Duodenal mucosa (tissue), 2 donors: ENCODE measurements around the gene TMPO.

Experiments
- H3K27ac ChIP-seq: one replicate; pipeline ENCODE4 v1.7.0; 2013; ENCODE audit warnings: low read depth, low read length
- H3K27me3 ChIP-seq, 2 donors: one replicate each; pipeline ENCODE4 v1.7.0; 2013; ENCODE audit warnings: low read length in 2 of 2, control low read depth in 1 of 2; ENCODE audit not compliant: insufficient read depth in 2 of 2, control insufficient read depth in 1 of 2
- H3K36me3 ChIP-seq, 2 donors: one replicate each; pipeline ENCODE4 v1.7.0; 2013; ENCODE audit warnings: low read length in 2 of 2, control low read depth in 1 of 2; ENCODE audit not compliant: insufficient read depth in 2 of 2, control insufficient read depth in 1 of 2
- H3K4me1 ChIP-seq, 2 donors: one replicate each; pipeline ENCODE4 v1.7.0; 2013; ENCODE audit warnings: low read length in 2 of 2, control low read depth in 1 of 2; ENCODE audit not compliant: insufficient read depth in 2 of 2, control insufficient read depth in 1 of 2
- H3K4me3 ChIP-seq, 2 donors: one replicate each; pipeline ENCODE4 v1.7.0; 2013; ENCODE audit warnings: low read length in 2 of 2, low read depth in 1 of 2
- H3K9ac ChIP-seq, 2 donors: one replicate each; pipeline ENCODE4 v1.7.0; 2013; ENCODE audit warnings: low read length in 2 of 2, low read depth in 1 of 2
- H3K9me3 ChIP-seq, 2 donors: one replicate each; pipeline ENCODE4 v1.7.0; 2013; ENCODE audit warnings: low read length in 2 of 2, control low read depth in 1 of 2; ENCODE audit not compliant: control insufficient read depth in 1 of 2

TMPO gene, protein sequence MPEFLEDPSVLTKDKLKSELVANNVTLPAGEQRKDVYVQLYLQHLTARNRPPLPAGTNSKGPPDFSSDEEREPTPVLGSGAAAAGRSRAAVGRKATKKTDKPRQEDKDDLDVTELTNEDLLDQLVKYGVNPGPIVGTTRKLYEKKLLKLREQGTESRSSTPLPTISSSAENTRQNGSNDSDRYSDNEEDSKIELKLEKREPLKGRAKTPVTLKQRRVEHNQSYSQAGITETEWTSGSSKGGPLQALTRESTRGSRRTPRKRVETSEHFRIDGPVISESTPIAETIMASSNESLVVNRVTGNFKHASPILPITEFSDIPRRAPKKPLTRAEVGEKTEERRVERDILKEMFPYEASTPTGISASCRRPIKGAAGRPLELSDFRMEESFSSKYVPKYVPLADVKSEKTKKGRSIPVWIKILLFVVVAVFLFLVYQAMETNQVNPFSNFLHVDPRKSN

DNA sequence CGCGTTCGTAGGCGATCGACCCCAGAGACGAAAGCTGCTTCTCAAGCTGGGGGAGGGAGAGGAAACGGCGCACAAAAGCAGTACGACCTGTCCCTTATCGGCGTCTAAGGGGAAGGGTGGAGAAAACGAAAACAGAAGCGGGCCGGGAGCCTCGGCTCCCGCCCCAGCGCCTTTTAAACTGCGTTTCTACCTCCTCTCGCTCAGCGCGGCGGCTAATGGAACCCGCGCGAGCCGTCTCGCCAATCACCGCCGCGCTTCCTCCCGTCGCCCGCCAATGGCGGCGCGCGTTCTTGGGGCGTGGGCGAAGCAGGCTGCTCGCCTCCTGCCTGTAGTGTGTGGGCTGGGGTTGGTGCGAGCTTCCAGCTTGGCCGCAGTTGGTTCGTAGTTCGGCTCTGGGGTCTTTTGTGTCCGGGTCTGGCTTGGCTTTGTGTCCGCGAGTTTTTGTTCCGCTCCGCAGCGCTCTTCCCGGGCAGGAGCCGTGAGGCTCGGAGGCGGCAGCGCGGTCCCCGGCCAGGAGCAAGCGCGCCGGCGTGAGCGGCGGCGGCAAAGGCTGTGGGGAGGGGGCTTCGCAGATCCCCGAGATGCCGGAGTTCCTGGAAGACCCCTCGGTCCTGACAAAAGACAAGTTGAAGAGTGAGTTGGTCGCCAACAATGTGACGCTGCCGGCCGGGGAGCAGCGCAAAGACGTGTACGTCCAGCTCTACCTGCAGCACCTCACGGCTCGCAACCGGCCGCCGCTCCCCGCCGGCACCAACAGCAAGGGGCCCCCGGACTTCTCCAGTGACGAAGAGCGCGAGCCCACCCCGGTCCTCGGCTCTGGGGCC is at the start of gene TMPO:
TSS of gene TMPO (plus strand) at position 304 of the 824 bp plus-strand sequence. CDS start at position 582, 278 bp downstream.
- H3K27me3 ChIP-seq = no peaks in the 10 kb centered on the region
- H3K9me3 ChIP-seq = no peaks in the 10 kb centered on the region
- peak within 1 kb of the TSS; percentile 77 to 93 for H3K4me3 ChIP-seq
- peak within 1 kb of the TSS; percentile 92 for H3K27ac ChIP-seq
- H3K9ac ChIP-seq = peak within 1 kb of the TSS; percentile 83 to 96
- no peaks in the 10 kb centered on the region for H3K36me3 ChIP-seq
- H3K4me1 ChIP-seq = peaks cover 23 to 25% of the 10 kb centered on the region in 2 donors

DNA sequence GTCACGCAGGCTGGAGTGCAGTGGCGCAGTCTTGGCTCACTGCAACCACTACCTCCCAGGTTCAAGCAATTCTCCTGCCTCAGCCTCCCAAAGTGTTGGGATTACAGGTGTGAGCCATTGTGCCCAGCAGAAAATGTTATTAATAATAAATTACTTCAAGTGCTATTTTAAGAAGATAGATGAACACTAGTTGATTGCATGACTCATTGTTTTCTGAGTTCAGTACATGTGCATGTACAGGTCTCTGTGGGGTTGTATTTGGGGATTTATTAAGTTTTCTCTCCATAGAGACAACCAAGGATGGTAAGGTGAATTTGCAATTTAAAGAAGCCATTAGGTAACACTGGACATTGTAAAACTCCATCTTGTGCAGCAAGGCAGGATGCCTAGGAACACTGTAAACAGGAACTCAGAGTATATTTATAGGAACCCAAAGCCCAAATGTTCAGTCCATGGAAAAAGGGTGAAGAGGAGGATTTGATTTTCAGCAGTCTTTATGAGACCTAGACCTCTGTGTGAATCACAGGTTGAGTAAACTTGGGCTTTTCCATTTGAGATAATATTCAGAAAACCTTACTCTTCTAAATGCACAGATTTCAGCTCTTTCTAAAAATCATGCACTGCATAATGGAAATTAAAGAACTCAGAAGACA is 49.3 kb upstream of the TMPO start:
- H3K4me3 ChIP-seq = no peak overlapping the region
- H3K27ac ChIP-seq = no peak overlapping the region
- H3K36me3 ChIP-seq = no peaks in the 10 kb centered on the region
- no peak overlapping the region for H3K9ac ChIP-seq
- H3K27me3 ChIP-seq = no peaks in the 10 kb centered on the region
- no peaks in the 10 kb centered on the region for H3K9me3 ChIP-seq
- no peaks in the 10 kb centered on the region for H3K4me1 ChIP-seq

GRCh38 chr12:98466640-98467400 is 48.6 kb upstream of the TMPO start:
- no peaks in the 10 kb centered on the region for H3K9me3 ChIP-seq
- H3K27me3 ChIP-seq = no peaks in the 10 kb centered on the region
- H3K4me1 ChIP-seq = no peaks in the 10 kb centered on the region
- H3K27ac ChIP-seq = no peak overlapping the region
- no peaks in the 10 kb centered on the region for H3K36me3 ChIP-seq
- no peak overlapping the region for H3K9ac ChIP-seq
- H3K4me3 ChIP-seq = no peak overlapping the region

- Histone ChIP-seq H3K4me1 (no peaks in the 10 kb centered on the region), H3K4me3 (no peak overlapping the region), H3K9me3 (no peaks in the 10 kb centered on the region), H3K9ac (no peak overlapping the region), H3K27me3 (no peaks in the 10 kb centered on the region), H3K36me3 (no peaks in the 10 kb centered on the region), H3K27ac (no peak overlapping the region)
Measured at GRCh38 chr12:98469109-98469508, 46.3 kb upstream of the TMPO start.

DNA sequence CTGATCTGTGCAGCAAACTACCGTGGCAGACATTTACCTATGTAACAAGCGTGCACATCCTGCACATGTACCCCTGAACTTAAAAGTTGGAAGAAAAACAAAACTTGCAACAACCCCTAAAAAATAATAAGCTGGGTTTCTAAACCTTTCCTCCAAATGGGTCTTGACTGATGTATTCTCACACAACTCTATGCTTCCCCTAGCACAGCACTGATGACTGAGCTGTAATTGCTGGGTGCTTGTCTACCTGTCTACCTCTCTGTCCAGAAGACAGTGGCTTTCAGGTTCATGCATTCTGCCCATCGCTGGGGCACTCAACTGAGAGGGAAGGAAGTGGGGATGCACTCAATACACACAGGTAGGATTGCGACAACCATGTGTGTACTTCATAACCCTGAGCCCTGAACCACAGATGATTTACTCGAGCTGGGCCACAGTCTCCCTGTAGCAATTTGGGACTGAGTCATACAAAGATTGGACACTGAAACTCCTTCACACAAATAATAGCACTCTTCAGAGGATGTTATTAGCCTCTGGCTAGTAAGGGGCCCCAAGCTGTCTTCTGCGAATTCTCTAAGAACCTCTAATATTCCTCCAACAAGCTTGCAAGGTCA is 44.8 kb upstream of the TMPO start:
- no peaks in the 10 kb centered on the region for H3K27me3 ChIP-seq
- no peak overlapping the region for H3K9ac ChIP-seq
- H3K9me3 ChIP-seq = no peaks in the 10 kb centered on the region
- no peaks in the 10 kb centered on the region for H3K4me1 ChIP-seq
- H3K27ac ChIP-seq = no peak overlapping the region
- H3K4me3 ChIP-seq = no peak overlapping the region
- H3K36me3 ChIP-seq = no peaks in the 10 kb centered on the region

DNA sequence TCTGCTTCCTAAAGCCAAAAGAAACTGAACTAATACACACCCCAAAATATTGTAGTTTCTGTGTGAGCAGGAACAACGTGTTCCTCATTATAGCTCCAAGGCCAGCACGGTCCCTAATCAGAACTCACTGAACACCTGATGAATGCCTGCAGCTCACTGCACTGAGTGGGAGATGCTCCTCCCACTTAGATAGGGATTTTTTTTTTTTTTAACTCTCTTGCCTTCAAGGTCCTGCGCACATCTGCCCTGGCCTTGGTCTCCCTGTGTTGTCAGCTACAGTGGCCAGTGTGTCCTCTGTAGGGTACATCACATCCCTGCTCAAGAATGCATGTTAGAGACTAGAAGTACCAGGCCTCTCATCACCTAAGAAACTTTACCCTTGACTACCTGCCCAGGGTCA is 44.3 kb upstream of the TMPO start:
- no peak overlapping the region for H3K27ac ChIP-seq
- no peaks in the 10 kb centered on the region for H3K4me1 ChIP-seq
- no peak overlapping the region for H3K9ac ChIP-seq
- no peaks in the 10 kb centered on the region for H3K36me3 ChIP-seq
- no peaks in the 10 kb centered on the region for H3K27me3 ChIP-seq
- H3K4me3 ChIP-seq = no peak overlapping the region
- H3K9me3 ChIP-seq = no peaks in the 10 kb centered on the region

DNA sequence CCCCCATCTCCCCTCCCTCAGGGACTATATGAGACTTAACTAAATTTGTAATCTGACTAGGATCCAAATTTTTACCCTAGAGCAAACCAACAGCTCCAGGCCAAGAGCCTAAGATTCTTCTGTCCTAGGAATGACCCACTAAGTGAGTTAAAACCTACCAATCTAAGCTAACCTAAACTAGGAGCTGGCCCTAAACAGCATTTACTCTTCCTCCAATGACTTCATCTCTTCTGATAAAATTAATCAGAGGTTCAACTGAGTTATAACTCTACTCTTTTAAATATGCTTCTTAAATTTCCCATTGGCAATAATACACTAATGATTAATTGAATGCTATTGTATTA is 39.9 kb upstream of the TMPO start:
- H3K9me3 ChIP-seq = no peaks in the 10 kb centered on the region
- no peak overlapping the region for H3K9ac ChIP-seq
- no peak overlapping the region for H3K4me3 ChIP-seq
- no peaks in the 10 kb centered on the region for H3K27me3 ChIP-seq
- no peaks in the 10 kb centered on the region for H3K4me1 ChIP-seq
- H3K27ac ChIP-seq = no peak overlapping the region
- H3K36me3 ChIP-seq = no peaks in the 10 kb centered on the region

- Histone ChIP-seq H3K27me3 (no peaks in the 10 kb centered on the region), H3K27ac (no peak overlapping the region), H3K9me3 (no peaks in the 10 kb centered on the region), H3K4me3 (no peak overlapping the region), H3K36me3 (no peaks in the 10 kb centered on the region), H3K4me1 (no peaks in the 10 kb centered on the region), H3K9ac (no peak overlapping the region)
Measured at GRCh38 chr12:98478606-98479005, 36.8 kb upstream of the TMPO start.

DNA sequence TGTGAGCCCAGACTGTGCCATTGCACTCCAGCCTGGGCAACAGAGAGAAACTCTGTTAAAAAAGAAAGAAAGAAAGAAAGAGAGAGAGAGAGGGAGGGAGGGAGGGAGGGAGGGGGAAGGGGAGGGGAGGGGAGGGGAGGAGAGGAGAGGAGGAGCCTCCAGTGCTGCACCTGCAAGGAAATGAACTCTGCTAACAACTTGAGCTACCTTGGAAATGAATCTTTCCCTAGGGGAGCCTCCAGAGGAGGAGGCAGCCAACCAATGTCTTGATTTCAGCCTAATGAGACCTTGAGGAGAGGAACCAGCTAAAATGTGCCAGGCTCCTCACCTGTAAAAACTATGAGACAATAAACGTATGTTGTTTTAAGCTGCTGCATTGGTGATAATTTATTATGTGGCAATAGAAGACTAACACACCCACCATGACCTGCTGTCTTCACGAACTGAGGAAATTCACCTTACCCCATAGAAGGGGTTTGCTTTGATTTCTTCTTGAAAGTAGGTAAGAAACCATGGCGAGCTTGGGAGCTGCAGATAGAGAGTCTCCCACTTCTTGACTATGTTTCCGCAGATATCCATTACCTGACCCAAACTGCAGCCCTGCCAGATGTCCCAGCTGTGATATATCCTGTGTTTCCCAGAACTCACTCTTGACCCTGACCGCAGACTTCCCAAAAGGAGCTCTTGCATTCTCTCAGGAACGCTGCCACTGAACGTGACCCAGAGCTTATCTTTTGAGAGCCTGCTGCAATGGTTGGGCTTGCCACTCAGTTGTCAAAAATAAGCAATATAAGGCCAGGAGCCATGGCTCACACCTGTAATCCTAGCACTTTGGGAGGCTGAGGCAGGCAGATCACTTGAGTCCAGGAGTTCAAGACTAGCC is 31.5 kb upstream of the TMPO start:
- Histone ChIP-seq H3K4me1 (peaks cover 0 to 4% of the 10 kb centered on the region in 2 donors), H3K27ac (no peak overlapping the region), H3K9ac (no peak overlapping the region), H3K27me3 (no peaks in the 10 kb centered on the region), H3K36me3 (no peaks in the 10 kb centered on the region), H3K9me3 (no peaks in the 10 kb centered on the region), H3K4me3 (no peak overlapping the region)
